HTERT RPE-1 (cell line): ENCODE data around the gene ARHGEF11.

ENCODE experiments used
- in situ Hi-C: fragments of 300-500 bp; cut with MboI; formaldehyde crosslinking; loops from 4 replicates; pipeline ENCODE4 v1.14.3; 2020; ENCODE audit warnings: low sequenced_read_pairs

The ARHGEF11 gene

DNA sequence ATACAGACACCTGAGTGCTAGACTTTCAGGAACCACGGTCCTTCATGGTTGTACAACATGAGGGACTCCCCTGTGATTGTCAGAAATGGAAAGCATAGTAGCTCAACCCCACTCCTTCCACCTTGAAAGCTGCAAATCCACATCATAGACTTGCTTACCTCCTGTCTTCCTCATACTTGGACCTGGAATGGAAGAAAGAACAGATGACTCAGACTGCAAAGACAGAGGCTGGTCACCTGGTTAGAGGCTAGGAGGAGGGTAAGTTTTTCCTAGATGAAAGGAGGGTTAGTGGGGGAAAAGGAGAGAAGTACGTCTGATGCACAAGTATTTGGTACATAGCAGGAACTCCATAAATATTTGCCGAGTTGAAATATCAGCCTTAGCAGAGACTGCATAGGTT is 87.9 kb downstream of the ARHGEF11 start:
- in situ Hi-C loops, result no loop called here

DNA sequence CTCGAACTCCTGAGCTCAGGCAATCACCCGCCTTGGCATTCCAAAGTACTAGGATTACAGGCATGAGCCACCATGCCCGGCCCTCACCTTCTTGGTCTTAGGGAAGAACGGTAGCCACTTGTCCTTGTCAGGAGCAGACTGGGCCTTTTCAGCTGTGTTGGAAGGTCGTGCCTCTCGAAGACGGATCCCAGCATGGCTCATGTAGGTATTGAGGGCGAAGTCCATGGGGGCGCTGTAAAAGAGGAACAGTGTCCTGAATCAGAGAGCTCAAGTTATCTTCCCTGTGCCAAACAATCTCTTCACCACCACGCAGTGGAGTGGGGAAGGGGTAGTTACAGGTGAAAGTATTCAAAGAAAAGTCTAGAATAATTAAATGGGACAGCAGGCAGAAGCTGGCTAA is 89.2 kb downstream of the ARHGEF11 start:
- in situ Hi-C loops, result no loop called here

DNA sequence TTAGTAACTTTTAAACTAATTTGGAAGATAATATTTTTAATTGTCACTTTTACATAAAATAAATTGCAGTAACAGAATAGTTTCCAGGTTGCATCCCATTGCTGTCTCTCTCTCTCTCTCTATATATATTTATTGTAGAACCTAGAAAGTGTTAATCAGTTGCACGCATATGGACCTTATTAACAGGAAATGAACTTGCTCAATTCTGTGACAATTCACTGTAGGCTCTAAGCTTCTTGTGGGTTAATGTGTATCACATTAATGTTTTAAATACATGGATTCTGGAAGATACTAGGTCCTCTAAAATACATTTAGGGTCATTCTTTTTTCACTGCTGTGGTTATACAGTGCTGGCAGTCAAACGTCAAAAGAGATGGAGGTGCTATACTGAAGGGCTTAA is 92.0 kb downstream of the ARHGEF11 start:
- in situ Hi-C loops, result no loop called here

DNA sequence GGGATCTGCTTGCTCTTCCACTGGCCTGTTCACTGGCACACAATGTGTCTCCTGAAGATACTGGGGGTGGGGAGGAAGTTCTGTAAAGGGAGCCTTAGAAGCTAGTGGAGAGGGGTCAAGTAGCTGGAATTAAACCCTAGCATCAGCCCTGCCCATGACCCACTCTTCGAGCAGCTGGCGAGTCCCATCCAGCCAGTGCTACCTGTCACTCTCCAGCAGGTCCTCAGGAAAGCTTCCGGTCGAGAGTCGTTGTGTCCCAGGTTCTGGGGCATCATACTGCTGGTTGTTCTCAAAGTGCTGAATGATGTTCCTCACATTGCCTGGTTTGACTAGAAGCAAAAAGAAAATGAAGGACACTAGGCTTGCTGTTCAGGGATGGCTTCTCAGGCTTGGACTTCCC is 94.2 kb downstream of the ARHGEF11 start:
- in situ Hi-C loops, result no loop called here

- in situ Hi-C loops, result no loop called here
Observed at GRCh38 chr1:156949127-156949526, 96.4 kb downstream of the ARHGEF11 start.

DNA sequence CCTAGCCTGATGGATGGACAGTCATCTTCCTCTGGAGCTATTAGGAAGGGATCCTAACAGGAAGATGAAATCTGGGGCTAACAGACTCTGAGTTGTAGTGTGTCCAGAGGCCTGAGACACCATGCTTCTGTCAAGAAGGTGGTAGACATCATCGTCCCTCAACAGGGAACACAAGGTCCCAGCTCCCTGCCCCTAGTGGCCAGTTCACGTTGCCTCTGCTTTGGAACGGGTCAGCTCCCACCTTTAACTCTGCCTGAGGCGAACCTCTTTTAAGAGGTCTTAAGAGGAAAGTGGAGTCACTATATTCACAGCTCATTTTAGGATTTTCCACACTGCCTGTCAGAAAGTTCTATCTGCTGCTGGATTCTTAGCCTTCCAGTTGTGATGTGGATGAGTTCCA is 96.8 kb downstream of the ARHGEF11 start:
- in situ Hi-C loops, result no loop called here

DNA sequence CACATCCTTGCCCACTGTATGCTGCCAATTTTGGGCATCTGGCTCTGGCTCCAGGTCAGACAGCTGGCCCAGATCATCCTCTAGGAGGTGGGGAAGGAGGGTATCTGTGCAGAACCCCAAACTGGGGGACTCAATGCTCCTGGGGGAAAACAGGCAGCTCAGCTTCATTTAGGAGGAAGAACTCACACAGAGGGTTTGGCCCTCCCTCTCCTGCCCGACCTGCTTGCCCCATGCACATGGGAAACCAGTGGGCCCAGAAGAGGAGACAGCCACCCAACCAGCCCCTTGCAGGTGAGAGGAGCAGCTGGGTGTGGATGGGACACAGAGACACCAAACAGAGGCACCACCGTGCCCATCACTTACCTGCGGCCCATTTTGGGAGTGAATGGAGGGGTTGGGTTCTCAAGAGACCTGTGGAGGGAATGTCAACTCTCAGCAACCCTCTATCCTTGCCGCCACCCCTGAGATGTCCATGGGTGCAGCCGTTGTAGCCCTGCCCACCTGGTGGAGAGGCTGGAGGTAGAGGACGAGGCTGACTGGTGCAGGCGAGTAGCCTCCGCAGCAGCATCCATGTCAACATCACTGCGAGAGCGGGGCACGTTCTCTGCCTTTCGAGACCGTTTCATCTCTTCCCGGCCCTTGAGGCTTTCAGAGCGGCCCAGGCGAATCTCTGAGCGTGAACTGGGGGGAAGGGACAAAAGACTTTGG is 97.6 kb downstream of the ARHGEF11 start:
- in situ Hi-C loops, result no loop called here

- in situ Hi-C loops, result no loop called here
Observed at GRCh38 chr1:156947127-156947526, 98.4 kb downstream of the ARHGEF11 start.

DNA sequence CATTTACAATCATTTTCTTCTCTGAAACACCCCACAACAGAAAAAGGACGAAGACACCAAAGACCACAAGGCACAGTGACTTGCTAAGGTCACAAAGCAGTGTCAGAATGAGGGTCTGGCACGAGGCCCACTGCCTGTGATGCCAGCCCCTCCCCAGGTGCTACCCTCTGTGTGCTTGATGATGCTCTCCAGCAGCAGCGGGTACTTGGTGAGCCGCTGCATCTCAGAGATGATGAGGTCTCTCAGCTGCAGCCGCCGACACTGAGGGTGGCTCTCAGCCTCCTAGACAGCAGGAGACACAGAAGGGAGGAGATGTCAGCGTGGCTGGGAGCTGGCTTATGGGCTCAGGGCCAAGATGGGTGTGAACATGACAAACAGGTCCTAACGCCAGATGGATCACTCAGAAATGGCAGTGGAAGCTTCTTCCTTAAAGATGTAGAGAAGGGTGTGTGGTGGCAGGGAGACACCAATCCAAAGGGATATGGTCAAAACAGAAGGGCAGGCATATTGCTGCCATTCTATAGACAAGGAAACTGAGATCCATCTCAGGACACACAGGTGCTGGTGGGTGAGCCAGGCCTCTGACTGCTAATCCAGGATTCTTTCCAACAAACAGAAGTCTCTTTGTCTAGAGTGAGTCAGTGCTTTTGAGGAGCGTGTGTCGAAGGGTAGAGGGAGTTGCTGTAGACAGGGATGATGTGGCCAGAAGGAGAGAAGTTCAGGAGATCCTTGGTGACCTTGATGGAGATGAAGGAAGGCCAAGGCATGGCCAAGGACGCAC is 99.5 kb downstream of the ARHGEF11 start:
- in situ Hi-C loops, result no loop called here

- in situ Hi-C loops, result no loop called here
Observed at GRCh38 chr1:156944848-156945247, 100.7 kb downstream of the ARHGEF11 start.

DNA sequence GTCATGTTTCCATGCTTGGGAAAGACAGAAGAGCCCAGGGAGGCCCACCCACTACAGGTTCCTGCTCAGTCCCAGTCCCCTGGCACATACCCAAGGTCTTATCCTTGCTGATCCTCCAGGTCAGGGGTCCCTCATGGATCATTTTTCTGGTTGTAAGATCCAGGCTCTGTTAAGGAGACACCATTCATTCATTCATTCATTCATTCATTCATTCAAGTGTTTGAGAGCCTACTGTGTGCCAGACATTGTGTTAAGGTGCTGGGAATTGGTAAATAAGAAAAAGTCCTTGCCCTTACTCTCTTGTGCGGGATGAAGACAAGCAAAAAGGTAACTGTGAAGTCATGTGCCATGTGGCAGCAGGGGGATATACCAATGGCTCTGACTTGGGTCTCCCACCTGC is 101.3 kb downstream of the ARHGEF11 start:
- in situ Hi-C loops, result no loop called here

GRCh38 chr1:156943756-156944155 is 101.8 kb downstream of the ARHGEF11 start:
- in situ Hi-C loops, result no loop called here

DNA sequence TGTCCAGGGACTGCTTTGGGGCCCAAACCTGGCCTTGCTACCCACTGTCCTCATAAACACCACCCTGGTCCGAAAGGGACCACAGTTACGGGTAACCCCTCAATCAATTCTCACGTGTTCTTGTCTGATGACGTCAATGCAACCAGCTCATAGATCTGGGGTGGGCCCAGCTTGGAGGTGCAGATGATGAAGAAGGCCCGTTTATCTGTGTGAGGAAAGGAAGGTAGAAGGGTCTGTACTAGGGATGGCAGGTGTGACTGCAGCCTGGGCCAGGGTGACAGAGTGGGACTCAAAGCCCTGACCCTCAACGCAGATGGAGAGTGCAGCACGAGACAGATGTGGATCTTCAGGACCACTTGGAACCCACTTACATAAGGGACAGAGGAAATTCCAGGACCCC is 103.0 kb downstream of the ARHGEF11 start:
- in situ Hi-C loops, result no loop called here

GRCh38 chr1:156942176-156942575 is 103.4 kb downstream of the ARHGEF11 start:
- in situ Hi-C loops, result no loop called here

DNA sequence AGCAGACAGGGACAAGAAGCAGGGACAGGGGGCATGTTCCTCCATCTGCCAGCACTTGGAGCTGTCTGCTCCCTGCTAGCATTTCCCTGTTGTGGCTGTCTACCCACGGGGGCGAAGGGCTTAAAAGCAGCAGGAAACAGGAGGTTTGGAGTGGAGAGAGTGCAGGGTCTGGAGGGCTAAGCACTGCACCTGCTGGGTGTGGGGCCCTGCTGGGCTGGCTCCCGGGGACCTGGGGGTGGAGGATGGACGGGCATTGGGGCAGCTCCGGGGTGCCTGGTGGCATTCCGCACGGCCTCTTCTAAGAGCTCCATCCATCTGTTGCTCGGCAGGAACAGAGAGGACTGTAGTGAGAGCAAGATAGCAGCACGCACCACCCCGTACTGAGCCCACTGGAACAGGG is 103.9 kb downstream of the ARHGEF11 start:
- in situ Hi-C loops, result no loop called here

- in situ Hi-C loops, result no loop called here
Observed at GRCh38 chr1:156939786-156940334, 105.7 kb downstream of the ARHGEF11 start.

GRCh38 chr1:156938813-156939212 is 106.7 kb downstream of the ARHGEF11 start:
- in situ Hi-C loops, result no loop called here

DNA sequence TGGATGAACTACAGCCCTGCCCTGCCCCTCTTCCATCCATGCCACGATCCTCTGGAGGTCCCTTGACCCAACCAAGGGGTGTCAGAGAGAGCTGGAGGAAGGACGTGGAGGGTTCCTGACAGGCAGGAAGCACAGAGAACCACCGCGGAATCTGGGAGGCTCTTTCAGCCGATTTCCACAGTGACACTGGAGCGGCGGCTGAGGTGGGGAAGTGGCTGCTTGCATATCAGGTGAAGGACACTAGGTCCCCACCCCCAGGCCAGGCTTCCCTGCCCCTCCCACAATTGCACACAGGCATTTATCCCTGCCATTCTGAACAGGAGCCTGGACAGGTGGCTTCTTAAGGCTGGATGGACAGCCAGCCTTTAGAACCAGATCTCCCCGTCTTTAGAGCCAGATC is 107.7 kb downstream of the ARHGEF11 start:
- in situ Hi-C loops, result no loop called here

DNA sequence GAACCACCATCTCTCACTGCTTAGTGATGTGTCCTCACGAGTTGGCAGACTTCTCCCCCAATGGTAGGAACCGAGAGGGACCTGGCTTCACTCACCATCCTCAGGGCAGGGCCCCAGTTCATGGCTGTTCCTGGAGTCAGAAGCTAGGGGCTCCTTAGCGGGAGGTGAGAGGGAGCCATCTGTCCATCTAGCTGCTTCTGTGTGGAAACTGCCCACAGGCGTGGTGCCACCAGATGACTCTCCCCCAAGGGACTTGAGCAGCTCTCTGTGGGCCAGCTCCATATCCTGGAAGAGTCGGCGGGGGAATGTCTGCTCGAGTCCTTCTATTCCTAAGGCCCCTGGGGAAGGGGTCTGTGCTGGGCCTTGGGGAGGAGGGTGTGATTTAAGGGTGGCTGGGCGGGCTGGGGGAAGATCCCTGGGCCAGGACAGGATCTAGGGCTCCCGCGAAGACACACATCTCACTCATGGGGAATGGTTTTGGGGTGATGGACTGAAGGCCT is 108.8 kb downstream of the ARHGEF11 start:
- in situ Hi-C loops, result no loop called here

DNA sequence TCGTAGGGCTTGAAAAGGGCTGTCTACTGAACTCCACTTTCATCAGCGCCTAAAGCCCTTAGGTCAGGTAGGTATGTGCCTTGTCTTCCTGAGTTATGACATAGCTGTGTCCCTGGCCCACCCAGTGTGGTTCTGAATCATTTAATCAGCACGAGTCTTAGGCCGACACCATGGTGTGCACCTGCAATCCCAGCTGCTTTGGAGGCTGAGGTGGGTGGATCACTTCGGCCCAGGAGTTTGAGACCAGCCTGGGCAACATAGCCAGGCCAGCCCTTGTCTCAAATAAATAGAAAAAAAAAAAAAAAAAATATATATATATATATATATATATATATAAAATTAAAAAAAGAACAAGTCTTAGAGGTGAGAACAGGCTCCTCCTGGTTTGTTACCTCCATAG is 109.4 kb downstream of the ARHGEF11 start:
- in situ Hi-C loops, result no loop called here

GRCh38 chr1:156935505-156936128 is 109.9 kb downstream of the ARHGEF11 start:
- in situ Hi-C loops, result no loop called here

DNA sequence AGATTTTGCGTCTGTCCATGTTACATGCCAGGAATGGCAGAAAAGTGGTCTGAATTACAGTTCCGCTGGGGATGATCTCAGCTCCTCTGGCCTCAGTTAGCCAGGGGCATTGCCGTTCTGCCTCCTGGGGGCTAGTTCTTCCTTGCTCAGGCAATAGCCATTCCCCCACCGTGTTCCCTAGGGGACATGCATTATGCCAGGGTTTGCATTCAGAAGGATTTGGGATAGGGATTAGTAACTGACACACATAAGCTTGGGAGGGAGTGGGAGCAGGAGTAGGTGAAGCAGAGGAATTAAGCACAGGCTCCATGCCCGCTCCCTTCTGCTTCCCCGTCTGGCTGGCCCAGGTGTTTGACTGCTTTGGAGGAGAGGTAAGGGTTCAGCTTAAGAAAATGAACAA is 112.4 kb downstream of the ARHGEF11 start:
- in situ Hi-C loops, result no loop called here
